Neutrophil (primary cell): ENCODE results near the gene TMLHE.
"Not testable (repeated sequence)": the region's sequence is repeated elsewhere in the genome, so short reads cannot be mapped to it uniquely, and the experiment has no call there.

Source experiments
- H3K27ac ChIP-seq: fragments of 200-600 bp; sonication (generic); 2 replicates; pipeline ENCODE4 v1.5.1; 2016; ENCODE audit warnings: mild to moderate bottlenecking, moderate library complexity
- H3K27me3 ChIP-seq: fragments of 200-600 bp; sonication (generic); 2 replicates; pipeline ENCODE4 v1.6.0; 2016; ENCODE audit warnings: mild to moderate bottlenecking
- H3K36me3 ChIP-seq: fragments of 200-600 bp; sonication (generic); 2 replicates; pipeline ENCODE4 v1.5.1; 2017
- H3K4me1 ChIP-seq, 2 experiments: fragments of 200-600 bp in 1 of 2; sonication (generic) in 1 of 2; 1 replicate in 1 of 2; 2 replicates in 1 of 2; pipeline versions ENCODE4 v1.5.1 to v1.6.1; 2013 to 2016; ENCODE audit warnings: low read depth in 1 of 2, low read length in 1 of 2, mild to moderate bottlenecking in 1 of 2, moderate library complexity in 1 of 2; ENCODE audit not compliant: control insufficient read depth in 1 of 2, insufficient read depth in 1 of 2
- H3K4me3 ChIP-seq, 2 experiments: fragments of 200-600 bp in 1 of 2; sonication (generic) in 1 of 2; 1 replicate in 1 of 2; 2 replicates in 1 of 2; pipeline ENCODE4 v1.5.1; 2013 to 2016; ENCODE audit warnings: low read depth in 1 of 2, low read length in 1 of 2, mild to moderate bottlenecking in 1 of 2, moderate library complexity in 1 of 2
- H3K9me3 ChIP-seq: fragments of 200-600 bp; sonication (generic); 2 replicates; pipeline ENCODE4 v1.5.1; 2016
- TF ChIP-seq, protein P1 (sequence below): fragments of 200-600 bp; sonication (generic); IDR thresholded peaks from 2 replicates; pipeline ENCODE4 v1.5.1; 2016; ENCODE audit warnings: antibody characterized with exemption

TMLHE gene

DNA sequence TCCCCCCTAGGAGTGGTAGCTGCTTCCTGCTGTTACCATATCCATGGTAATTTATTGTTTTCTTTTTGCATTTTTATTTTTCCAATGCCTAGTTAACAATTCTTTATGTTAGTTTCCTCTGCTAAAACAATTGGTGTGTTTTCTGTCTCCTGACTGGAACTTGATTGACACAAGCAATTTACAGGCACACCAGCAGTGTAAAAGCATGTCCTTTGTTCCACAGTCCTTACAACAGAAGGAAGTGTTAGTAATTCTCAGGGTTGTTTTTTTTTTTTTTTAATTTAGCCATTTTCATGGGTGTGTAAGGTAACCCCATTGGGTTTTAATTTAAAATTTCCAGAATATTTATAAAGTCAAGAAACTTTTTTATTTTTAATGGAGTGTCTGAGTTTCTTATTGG is 25.0 kb upstream of the TMLHE start:
- no peak overlapping the region for H3K4me3 ChIP-seq
- H3K27me3 ChIP-seq, result no peaks in the 10 kb centered on the region
- no peaks in the 10 kb centered on the region for H3K9me3 ChIP-seq
- H3K27ac ChIP-seq, result no peak overlapping the region
- H3K36me3 ChIP-seq, result no peaks in the 10 kb centered on the region
- TF ChIP-seq, protein P1, sequence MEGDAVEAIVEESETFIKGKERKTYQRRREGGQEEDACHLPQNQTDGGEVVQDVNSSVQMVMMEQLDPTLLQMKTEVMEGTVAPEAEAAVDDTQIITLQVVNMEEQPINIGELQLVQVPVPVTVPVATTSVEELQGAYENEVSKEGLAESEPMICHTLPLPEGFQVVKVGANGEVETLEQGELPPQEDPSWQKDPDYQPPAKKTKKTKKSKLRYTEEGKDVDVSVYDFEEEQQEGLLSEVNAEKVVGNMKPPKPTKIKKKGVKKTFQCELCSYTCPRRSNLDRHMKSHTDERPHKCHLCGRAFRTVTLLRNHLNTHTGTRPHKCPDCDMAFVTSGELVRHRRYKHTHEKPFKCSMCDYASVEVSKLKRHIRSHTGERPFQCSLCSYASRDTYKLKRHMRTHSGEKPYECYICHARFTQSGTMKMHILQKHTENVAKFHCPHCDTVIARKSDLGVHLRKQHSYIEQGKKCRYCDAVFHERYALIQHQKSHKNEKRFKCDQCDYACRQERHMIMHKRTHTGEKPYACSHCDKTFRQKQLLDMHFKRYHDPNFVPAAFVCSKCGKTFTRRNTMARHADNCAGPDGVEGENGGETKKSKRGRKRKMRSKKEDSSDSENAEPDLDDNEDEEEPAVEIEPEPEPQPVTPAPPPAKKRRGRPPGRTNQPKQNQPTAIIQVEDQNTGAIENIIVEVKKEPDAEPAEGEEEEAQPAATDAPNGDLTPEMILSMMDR, result no peak
- H3K4me1 ChIP-seq, result peaks cover 0 to under 1% of the 10 kb centered on the region in 2 experiments

DNA sequence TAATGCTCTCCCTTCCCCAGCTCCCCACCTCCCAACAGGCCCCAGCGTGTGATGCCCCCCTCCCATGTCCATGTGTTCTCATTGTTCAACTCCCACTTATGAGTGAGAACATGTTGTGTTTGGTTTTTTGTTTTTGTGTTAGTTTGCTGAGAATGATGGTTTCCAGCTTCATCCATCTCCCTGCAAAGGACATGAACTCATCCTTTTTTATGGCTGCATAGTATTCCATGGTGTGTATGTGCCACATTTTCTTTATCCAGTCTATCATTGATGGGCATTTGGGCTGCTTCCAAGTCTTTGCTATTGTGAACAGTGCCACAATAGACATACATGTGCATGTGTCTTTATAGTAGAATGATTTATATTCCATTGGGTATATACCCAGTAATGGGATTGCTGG is 22.3 kb upstream of the TMLHE start:
- H3K36me3 ChIP-seq, H3K4me1 ChIP-seq, H3K9me3 ChIP-seq, H3K4me3 ChIP-seq, H3K27ac ChIP-seq, H3K27me3 ChIP-seq: not testable (repeated sequence)

DNA sequence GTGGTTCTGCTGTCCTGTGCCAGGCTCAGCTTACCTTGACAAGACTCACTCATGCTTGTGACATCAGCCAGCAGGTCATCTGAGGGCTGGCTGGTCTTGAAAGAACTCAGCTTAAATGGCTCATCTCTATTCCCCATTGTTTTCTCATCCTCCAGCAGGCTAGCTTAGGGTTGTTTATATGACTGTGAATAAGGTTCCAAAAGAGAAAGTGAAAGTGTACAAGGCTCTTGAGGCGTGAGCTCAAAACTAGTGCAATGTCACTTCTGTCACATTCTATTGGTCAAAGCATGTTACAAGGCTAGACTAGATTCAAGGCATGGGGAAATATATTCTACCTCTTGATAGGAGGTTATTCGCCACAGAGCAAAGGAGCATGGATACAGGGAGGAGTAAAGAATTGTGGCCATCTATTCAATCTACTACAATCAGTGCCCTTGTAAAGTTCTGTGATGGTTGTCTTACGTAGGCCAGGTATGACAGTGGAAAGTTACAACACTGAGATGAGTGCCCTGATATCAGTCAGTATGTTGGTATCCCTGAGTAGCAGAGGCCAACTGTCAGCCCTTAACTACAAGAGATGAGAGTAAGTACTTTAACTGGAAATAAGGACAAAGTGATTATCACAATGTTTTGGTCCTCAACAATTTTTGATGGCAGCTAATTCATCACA is 19.8 kb upstream of the TMLHE start:
- TF ChIP-seq, protein P1, result no peak
- H3K36me3 ChIP-seq, result no peaks in the 10 kb centered on the region
- peaks cover 0 to 6% of the 10 kb centered on the region in 2 experiments for H3K4me1 ChIP-seq
- H3K27me3 ChIP-seq, result no peaks in the 10 kb centered on the region
- peak overlapping the region; percentile 62 for H3K27ac ChIP-seq
- no peak overlapping the region for H3K4me3 ChIP-seq
- H3K9me3 ChIP-seq, result no peaks in the 10 kb centered on the region

DNA sequence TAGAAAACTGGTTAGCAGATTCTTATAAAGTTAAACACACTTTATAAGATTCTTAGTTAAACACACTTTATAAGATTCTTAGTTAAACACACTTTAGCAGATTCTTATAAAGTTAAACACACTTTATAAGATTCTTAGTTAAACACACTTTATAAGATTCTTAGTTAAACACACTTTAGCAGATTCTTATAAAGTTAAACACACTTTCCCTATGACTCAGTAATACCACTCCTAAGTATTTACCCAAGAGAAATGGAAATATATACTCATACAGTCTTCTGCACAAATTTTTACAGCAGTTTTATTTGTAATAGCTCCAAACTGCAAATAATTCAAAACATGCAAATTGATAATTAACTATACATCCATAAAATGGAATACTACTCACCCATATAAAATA is 7.4 kb upstream of the TMLHE start:
- not testable (repeated sequence) for H3K9me3 ChIP-seq, H3K36me3 ChIP-seq

DNA sequence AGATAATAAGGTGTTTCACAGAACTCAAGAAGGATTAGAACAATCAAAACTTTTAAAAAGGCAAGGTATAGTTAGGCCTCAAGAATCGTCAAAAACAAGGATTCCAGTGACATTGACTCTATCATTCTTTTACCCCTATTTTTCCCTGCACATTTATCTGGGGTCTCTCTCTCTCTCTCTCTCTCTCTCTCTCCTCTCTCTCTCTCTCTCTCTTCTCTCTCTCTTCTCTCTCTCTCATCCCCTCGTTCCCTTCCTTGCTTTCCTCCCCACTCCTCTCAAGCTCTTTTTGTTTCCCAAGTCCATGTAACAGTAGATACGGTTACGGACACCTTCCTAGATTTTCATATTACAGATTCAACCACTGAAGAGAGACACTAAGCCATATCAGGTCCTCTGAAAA is 3.2 kb upstream of the TMLHE start:
- H3K36me3 ChIP-seq, result no peaks in the 10 kb centered on the region
- peaks cover 16 to 17% of the 10 kb centered on the region in 2 experiments for H3K4me1 ChIP-seq
- no peak overlapping the region for H3K27ac ChIP-seq
- TF ChIP-seq, protein P1, result no peak
- no peak overlapping the region for H3K4me3 ChIP-seq
- H3K9me3 ChIP-seq, result no peaks in the 10 kb centered on the region
- H3K27me3 ChIP-seq, result no peaks in the 10 kb centered on the region

More for the DNA sequence above, 7.4 kb upstream of the TMLHE start:
- peaks cover 5 to 10% of the 10 kb centered on the region in 2 experiments for H3K4me1 ChIP-seq
- not testable (repeated sequence) for H3K27me3 ChIP-seq, H3K27ac ChIP-seq, H3K4me3 ChIP-seq

DNA sequence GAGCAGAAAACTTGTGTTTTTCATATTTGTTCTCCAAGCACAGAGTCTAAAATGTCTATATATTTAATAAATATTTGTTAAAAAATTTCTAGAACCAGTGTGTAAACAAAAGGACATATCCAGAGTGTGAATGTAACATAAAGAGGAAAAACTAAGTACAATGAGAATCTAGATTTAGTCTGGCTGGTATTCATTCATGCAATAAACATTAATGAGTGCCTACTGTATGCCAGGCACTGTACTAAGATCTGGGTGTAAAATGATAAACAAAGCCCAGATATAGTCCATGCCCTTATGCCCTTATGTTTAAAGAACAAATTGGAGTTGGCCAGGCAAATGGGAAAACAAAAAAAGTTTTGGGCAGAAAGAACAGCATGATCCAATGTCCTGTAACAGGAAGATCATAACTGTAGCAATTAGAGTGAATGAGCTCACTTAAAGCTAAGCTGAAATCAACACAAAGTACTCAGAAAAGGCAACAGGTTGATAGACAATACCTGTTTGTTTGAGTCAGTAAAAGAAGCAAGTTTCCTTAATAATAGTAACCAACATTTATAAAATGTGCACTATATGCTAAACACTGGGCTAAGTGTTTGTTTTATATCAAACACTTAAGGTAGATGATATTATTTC is 1.3 kb upstream of the TMLHE start:
- no peaks in the 10 kb centered on the region for H3K9me3 ChIP-seq
- TF ChIP-seq, protein P1, result no peak
- no peak overlapping the region for H3K4me3 ChIP-seq
- H3K27me3 ChIP-seq, result no peaks in the 10 kb centered on the region
- peaks cover 17 to 19% of the 10 kb centered on the region in 2 experiments for H3K4me1 ChIP-seq
- H3K36me3 ChIP-seq, result no peaks in the 10 kb centered on the region
- no peak overlapping the region for H3K27ac ChIP-seq
